Measurements from ENCODE around the gene EDEM2. TPM values are rescaled to one million over a fixed set of nuclear protein-coding genes. Genes with fewer than 3 reads are reported as not detected.
"Not testable (repeated sequence)": the region's sequence is repeated elsewhere in the genome, so short reads cannot be mapped to it uniquely, and the experiment has no call there.

The EDEM2 gene
- total RNA-seq, 1 experiment from 2014 or later: 26.8 TPM

- no peaks in the 10 kb centered on the region for H3K36me3 ChIP-seq (replicated peaks; ENCODE audit: control insufficient read depth, insufficient read depth, low read length)
- peak; percentile 91 for DNase-seq
Observed at GRCh38 chr20:35092524-35093266, 54.4 kb downstream of the EDEM2 start, which contains the start of gene TRPC4AP. Gene TRPC4AP (minus strand): TSS chr20:35092807. CDS start chr20:35092781, 26 bp downstream.

GRCh38 chr20:35091816-35092523 is 55.2 kb downstream of the EDEM2 start:
- H3K4me3 ChIP-seq (ENCODE audit: insufficient read depth, low read depth, low read length): peak overlapping the region; percentile 86
- no peaks in the 10 kb centered on the region for H3K36me3 ChIP-seq (replicated peaks; ENCODE audit: control insufficient read depth, insufficient read depth, low read length)
- no peak for DNase-seq
- H3K27me3 ChIP-seq (ENCODE audit: control insufficient read depth, insufficient read depth, low read length): no peaks in the 10 kb centered on the region

More at GRCh38 chr20:35092524-35093266, 54.4 kb downstream of the EDEM2 start, which contains the start of gene TRPC4AP:
- Histone ChIP-seq H3K4me3 (ENCODE audit: insufficient read depth, low read depth, low read length) (peak within 1 kb of the TSS; percentile 86), H3K27me3 (ENCODE audit: control insufficient read depth, insufficient read depth, low read length) (no peaks in the 10 kb centered on the region)

DNA sequence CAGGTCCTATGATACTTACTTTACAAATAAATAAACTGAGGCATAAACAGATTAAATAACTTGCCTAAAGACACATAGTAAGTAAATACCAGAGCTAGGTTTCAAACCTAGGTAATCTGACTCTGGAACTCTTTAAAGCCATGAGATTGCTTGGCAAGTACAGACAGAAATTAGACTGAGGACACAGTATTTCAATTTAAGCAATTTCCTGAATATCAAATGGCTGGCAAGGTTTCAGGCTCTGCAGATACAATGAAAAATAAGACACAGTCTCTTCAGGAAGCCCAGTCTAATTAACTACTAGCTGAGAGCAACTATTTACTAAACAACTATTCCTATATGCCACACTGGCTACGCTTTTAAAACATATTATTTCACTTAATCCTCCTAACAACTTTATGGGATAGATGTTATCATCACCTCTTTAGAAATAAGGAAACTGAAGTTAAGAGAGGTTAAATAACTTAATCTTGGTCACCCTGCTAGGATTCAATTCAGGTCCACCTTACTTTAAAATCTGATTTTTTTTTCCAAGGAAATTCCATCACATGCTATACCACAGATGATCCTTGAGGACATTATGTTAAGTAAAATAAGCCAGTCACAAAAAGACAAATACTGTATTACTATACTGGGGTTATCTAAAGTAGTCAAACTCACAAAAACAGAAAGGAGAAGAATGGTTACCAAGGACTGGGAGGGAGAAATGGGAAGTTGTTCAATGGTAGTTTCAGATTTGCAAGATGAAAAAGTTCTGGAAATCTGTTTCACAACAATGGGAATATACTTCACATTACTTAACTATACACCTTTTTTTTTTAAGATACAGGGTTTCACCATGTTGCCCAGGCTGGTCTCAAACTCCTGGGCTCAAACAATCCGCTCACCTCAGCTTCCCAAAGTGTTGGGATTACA is 58.6 kb downstream of the EDEM2 start:
- Histone ChIP-seq H3K27me3 (ENCODE audit: control insufficient read depth, insufficient read depth, low read length) (no peaks in the 10 kb centered on the region), H3K36me3 (replicated peaks; ENCODE audit: control insufficient read depth, insufficient read depth, low read length) (no peaks in the 10 kb centered on the region), H3K4me3 (ENCODE audit: insufficient read depth, low read depth, low read length) (no peak overlapping the region)
- DNase-seq: no peak

DNA sequence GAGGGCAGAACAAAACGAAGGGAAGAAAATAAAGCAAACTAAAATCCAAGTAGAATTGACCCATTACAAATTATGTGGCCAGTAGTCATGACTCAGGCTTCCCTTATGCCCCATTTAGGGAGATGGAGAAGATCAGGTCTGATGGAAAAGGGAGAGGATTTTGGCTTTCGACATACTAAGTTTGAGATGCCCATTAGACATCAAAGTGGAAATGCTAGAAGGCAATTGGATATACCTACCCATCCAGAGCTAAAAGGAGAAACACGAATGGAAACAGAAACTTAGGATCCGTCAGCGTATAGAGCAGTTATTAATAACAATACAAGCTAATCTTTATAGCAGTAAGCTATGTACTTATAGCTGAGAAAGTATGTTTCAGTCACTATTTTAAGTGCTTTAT is 59.3 kb downstream of the EDEM2 start:
- no peaks in the 10 kb centered on the region for H3K36me3 ChIP-seq (replicated peaks; ENCODE audit: control insufficient read depth, insufficient read depth, low read length)
- no peaks in the 10 kb centered on the region for H3K27me3 ChIP-seq (ENCODE audit: control insufficient read depth, insufficient read depth, low read length)
- no peak overlapping the region for H3K4me3 ChIP-seq (ENCODE audit: insufficient read depth, low read depth, low read length)
- DNase-seq: no peak

DNA sequence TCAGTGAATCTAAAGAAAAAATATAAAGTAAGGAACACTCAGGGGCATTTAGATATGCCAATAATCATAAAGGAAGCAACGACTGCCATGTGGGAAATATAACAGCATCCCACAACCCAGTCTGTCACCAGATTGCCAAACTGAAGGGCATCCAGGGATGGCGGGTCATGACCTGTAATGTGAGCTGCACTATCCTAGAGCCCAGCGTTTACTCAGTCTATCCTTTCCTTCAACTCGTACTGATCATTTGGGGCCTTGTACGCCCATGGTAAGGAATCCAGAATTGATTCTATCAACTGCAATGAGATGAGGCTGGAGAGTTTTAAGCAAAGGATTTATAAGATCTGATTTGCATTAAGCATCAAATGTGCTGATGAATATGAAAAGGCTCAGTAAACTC is 59.8 kb downstream of the EDEM2 start:
- Histone ChIP-seq H3K36me3 (replicated peaks; ENCODE audit: control insufficient read depth, insufficient read depth, low read length) (no peaks in the 10 kb centered on the region), H3K27me3 (ENCODE audit: control insufficient read depth, insufficient read depth, low read length) (no peaks in the 10 kb centered on the region), H3K4me3 (ENCODE audit: insufficient read depth, low read depth, low read length) (no peak overlapping the region)
- DNase-seq: no peak

DNA sequence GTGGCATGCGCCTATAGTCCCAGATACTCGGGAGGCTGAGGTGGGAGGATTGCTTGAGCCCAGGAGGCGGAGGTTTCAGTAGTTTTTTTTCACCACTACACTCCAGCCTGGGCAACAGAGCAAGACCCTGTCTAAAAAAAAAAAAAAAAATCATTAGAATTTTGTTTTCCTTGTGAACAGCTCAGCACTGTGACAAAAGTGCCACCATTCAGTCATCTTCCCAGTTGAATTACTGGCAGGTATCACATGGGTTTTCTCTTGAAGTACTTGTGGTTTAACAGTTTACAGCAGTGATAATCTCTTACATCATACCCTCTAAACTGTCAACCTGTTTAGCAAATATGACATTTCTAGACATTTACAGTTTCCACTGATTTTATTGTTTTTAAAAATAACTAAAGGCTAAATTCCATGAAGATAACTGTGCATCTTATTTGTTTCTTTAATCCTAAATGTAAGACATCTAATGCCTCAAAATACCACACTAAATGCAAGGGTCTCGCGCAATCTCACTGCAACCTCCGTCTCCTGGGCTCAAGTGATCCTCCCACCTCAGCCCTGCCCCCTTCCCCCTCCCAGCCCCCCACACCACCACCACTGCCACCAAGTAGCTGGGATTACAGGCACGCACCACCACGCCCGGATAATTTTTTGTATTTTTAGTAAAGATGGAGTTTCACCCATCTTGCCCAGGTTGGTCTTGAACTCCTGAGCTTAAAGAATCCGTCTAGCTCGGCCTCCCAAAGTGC is 61.5 kb downstream of the EDEM2 start:
- H3K4me3 ChIP-seq (ENCODE audit: insufficient read depth, low read depth, low read length): no peak overlapping the region
- no peaks in the 10 kb centered on the region for H3K27me3 ChIP-seq (ENCODE audit: control insufficient read depth, insufficient read depth, low read length)
- DNase-seq: no peak
- no peaks in the 10 kb centered on the region for H3K36me3 ChIP-seq (replicated peaks; ENCODE audit: control insufficient read depth, insufficient read depth, low read length)

DNA sequence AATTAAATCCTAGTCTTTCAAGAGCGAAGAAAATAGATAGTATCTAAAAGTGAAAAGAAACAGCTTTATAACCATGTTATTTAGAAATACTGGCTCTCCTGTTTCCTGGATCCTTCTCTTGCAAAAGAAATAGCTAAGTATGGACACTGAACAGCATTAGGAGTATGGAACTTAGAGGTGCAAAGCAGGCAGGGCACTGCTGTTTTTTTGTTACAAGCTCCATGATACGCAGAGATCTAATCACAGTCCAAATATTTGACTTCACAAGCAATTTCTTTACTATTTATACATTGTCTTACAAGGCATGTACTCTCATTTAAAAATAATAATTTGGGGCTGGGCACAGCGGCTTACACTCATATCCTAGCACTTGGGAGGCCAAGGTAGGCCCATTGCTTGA is 62.1 kb downstream of the EDEM2 start:
- DNase-seq: no peak
- Histone ChIP-seq H3K4me3 (ENCODE audit: insufficient read depth, low read depth, low read length) (no peak overlapping the region), H3K27me3 (ENCODE audit: control insufficient read depth, insufficient read depth, low read length) (no peaks in the 10 kb centered on the region), H3K36me3 (replicated peaks; ENCODE audit: control insufficient read depth, insufficient read depth, low read length) (no peaks in the 10 kb centered on the region)

GRCh38 chr20:35080348-35080642 is 66.8 kb downstream of the EDEM2 start:
- peaks cover 11% of the 10 kb centered on the region for H3K36me3 ChIP-seq (replicated peaks; ENCODE audit: control insufficient read depth, insufficient read depth, low read length)
- DNase-seq; H3K27me3 ChIP-seq (ENCODE audit: control insufficient read depth, insufficient read depth, low read length): not testable (repeated sequence)

GRCh38 chr20:35079472-35080347 is 67.4 kb downstream of the EDEM2 start:
- Histone ChIP-seq H3K36me3 (replicated peaks; ENCODE audit: control insufficient read depth, insufficient read depth, low read length) (peaks cover 11% of the 10 kb centered on the region), H3K27me3 (ENCODE audit: control insufficient read depth, insufficient read depth, low read length) (no peaks in the 10 kb centered on the region), H3K4me3 (ENCODE audit: insufficient read depth, low read depth, low read length) (no peak overlapping the region)
- no peak for DNase-seq

More at GRCh38 chr20:35080348-35080642, 66.8 kb downstream of the EDEM2 start:
- H3K4me3 ChIP-seq (ENCODE audit: insufficient read depth, low read depth, low read length): not testable (repeated sequence)

DNA sequence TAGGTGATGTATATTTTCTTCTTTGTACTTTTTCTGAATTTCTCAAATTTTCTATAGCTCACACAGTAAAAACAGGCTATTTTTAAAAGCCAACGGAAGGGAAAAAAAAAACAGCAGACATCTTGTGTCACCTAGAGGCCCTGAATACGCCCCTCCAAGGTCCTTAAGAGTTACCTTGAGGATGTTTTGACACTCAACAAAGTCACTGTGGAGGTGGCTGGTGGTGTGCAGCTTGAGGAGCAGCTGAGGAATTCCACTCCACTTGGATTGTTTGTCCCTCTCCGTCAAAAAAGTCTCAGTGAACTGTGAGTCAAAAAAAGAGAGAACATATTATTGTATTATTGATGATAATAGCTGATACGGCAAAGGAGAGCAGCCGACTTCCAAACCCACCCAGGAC is 69.3 kb downstream of the EDEM2 start:
- no peak for DNase-seq
- H3K36me3 ChIP-seq (replicated peaks; ENCODE audit: control insufficient read depth, insufficient read depth, low read length): peaks cover 11% of the 10 kb centered on the region
- H3K27me3 ChIP-seq (ENCODE audit: control insufficient read depth, insufficient read depth, low read length): no peaks in the 10 kb centered on the region
- H3K4me3 ChIP-seq (ENCODE audit: insufficient read depth, low read depth, low read length): no peak overlapping the region

DNA sequence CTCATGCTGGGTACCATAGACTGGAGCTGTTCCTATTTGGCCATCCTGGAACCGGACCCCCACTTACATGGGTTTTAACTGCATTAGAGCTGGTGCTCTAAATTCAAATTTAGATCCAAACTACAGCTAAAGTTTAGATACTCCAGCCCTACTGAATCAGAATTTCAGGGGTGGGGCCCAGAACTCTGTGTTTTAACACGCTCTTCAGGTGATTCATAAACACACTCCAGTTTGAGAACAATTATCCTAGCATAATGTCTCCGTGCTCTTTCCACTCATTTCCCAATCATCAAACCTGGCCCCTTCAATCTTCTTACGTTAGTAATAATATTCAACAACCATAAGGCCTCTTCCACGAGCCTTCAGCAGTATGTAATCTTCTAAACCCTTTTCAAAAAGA is 69.8 kb downstream of the EDEM2 start:
- peaks cover 11% of the 10 kb centered on the region for H3K36me3 ChIP-seq (replicated peaks; ENCODE audit: control insufficient read depth, insufficient read depth, low read length)
- no peak for DNase-seq
- no peak overlapping the region for H3K4me3 ChIP-seq (ENCODE audit: insufficient read depth, low read depth, low read length)
- H3K27me3 ChIP-seq (ENCODE audit: control insufficient read depth, insufficient read depth, low read length): no peaks in the 10 kb centered on the region

- not testable (repeated sequence) for H3K27me3 ChIP-seq (ENCODE audit: control insufficient read depth, insufficient read depth, low read length); H3K36me3 ChIP-seq (replicated peaks; ENCODE audit: control insufficient read depth, insufficient read depth, low read length); H3K4me3 ChIP-seq (ENCODE audit: insufficient read depth, low read depth, low read length); DNase-seq
Observed at GRCh38 chr20:35071436-35072153, 75.5 kb downstream of the EDEM2 start.

GRCh38 chr20:35066194-35066593 is 80.9 kb downstream of the EDEM2 start:
- Histone ChIP-seq H3K36me3 (replicated peaks; ENCODE audit: control insufficient read depth, insufficient read depth, low read length) (peaks cover 5% of the 10 kb centered on the region), H3K4me3 (ENCODE audit: insufficient read depth, low read depth, low read length) (no peak overlapping the region), H3K27me3 (ENCODE audit: control insufficient read depth, insufficient read depth, low read length) (no peaks in the 10 kb centered on the region)
- DNase-seq: no peak

Measured in H7 (cell line).